Testis (tissue), 2 donors: ENCODE data around the gene FCHSD2.

Experiments used
- CTCF ChIP-seq, 3 experiments: fragments of 450-650 bp in 2 of 3; fragments of 200-600 bp in 1 of 3; sonication (generic) in 1 of 3; IDR thresholded peaks; one replicate each; pipeline ENCODE4 v1.5.1; 2016 to 2019; ENCODE audit warnings: antibody characterized with exemption in 3 of 3, mild to moderate bottlenecking in 2 of 3, moderate library complexity in 1 of 3
- POLR2A ChIP-seq: fragments of 450-650 bp; IDR thresholded peaks from one replicate; pipeline ENCODE4 v1.6.1; 2017; ENCODE audit warnings: antibody characterized with exemption, mild to moderate bottlenecking, moderate library complexity

GRCh38 chr11:72958791-72959190 lies 183.3 kb downstream of the FCHSD2 start:
- TF ChIP-seq CTCF (IDR thresholded peaks at IDR 0.05) = no peak
- TF ChIP-seq POLR2A = no peak
